Heart right ventricle (tissue), 16 donors: ENCODE data around the gene PIP5K1C. TPM values are rescaled to one million over a fixed set of nuclear protein-coding genes. Genes with fewer than 3 reads are reported as not detected.
A peak's percentile ranks its signal among the peaks of the same experiment; 100 is the strongest.

Source experiments
- ATAC-seq, 8 donors: fragments of 200-7000 bp; cut with Tn5 transposase; one replicate each; pipeline ENCODE4 v1.9.1; 2020; ENCODE audit warnings: mild to moderate bottlenecking in 8 of 8, moderate library complexity in 8 of 8, moderate number of reproducible peaks in 1 of 8
- DNase-seq, 2 donors: peaks; one replicate each; pipeline ENCODE4 v3.0.0-alpha.2; 2020
- H3K27ac ChIP-seq, 10 donors: fragments of 200-600 bp; sonication (generic) in 2 of 10; one replicate each; pipeline versions ENCODE4 v1.5.0 to v1.8.0; 2020 to 2022; ENCODE audit warnings: mild to moderate bottlenecking in 3 of 10
- H3K27me3 ChIP-seq, 7 donors: fragments of 200-600 bp; one replicate each; pipeline ENCODE4 v1.8.0; 2021 to 2022; ENCODE audit warnings: mild to moderate bottlenecking in 2 of 7
- H3K36me3 ChIP-seq, 9 donors: fragments of 200-600 bp; sonication (generic) in 1 of 9; one replicate each; pipeline versions ENCODE4 v1.5.0 to v1.8.0; 2020 to 2022; ENCODE audit warnings: mild to moderate bottlenecking in 2 of 9
- H3K4me1 ChIP-seq, 9 donors: fragments of 200-600 bp; sonication (generic) in 1 of 9; one replicate each; pipeline versions ENCODE4 v1.5.0 to v1.8.0; 2020 to 2022; ENCODE audit warnings: mild to moderate bottlenecking in 4 of 9
- H3K4me3 ChIP-seq, 10 donors: fragments of 200-600 bp; sonication (generic) in 2 of 10; one replicate each; pipeline versions ENCODE4 v1.5.0 to v1.8.0; 2020 to 2022; ENCODE audit warnings: mild to moderate bottlenecking in 7 of 10, moderate library complexity in 2 of 10
- H3K9me3 ChIP-seq, 11 donors: fragments of 200-600 bp in 10 of 11; sonication (generic) in 2 of 11; one replicate each; pipeline versions ENCODE4 v1.5.0 to v1.8.0; 2013 to 2022; ENCODE audit warnings: mild to moderate bottlenecking in 2 of 11, control low read depth in 1 of 11, moderate library complexity in 1 of 11
- CTCF ChIP-seq, 9 donors: fragments of 200-600 bp; sonication (generic) in 2 of 9; IDR thresholded peaks; one replicate each; pipeline versions ENCODE4 v1.5.0 to v1.8.0; 2021 to 2022; ENCODE audit warnings: antibody characterized with exemption in 9 of 9, mild to moderate bottlenecking in 5 of 9, moderate library complexity in 1 of 9
- WGBS, 2 donors: extraction: QIAGEN DNeasy Blood & Tissue Kit; methylation state at CpG; one replicate each; pipeline ENCODE4 v1.1.7; 2013; ENCODE audit warnings: inconsistent platforms in 1 of 2; 5-methylcytosine and 5-hydroxymethylcytosine counted together
- intact Hi-C, 10 donors: fragments of 100-400 bp; cut with DNase I; formaldehyde crosslinking; loops; one replicate each; pipeline versions ENCODE4 v1.11.1 to v1.14.2; 2022
- polyA plus RNA-seq, 2 donors: library from polyadenylated mRNA; stranded (reverse); fragments of 200-250 nt; gene quantifications; one replicate each; pipeline ENCODE4 v1.2.3, GENCODE V29; 2013
- total RNA-seq, 10 donors: library from RNA; stranded (reverse); fragmentation: NEBNext Ultra II Directional in 3 of 10; extraction: Animal tissue kit (Norgen Biotek cat#: 25700) in 3 of 10; gene quantifications; one replicate each; pipeline versions ENCODE4 v1.2.1 to v1.2.4, GENCODE V29; 2021 to 2023
- donor health status: Arrhythmogenic right ventricular cardiomyopathy.
- donor health status: ischemic (EF 13 %, LVEDD 7.1; RV severe dilation, severe dysfunction).
- donor health status: healthy with polysubstance abuse.
- donor health status: DM: no; HTN: yes; CAD: no.
- donor health status: DM: no; HTN: no; CAD: no.
- donor health status: ischemic (EF 25% LVEDD 6.9; RV normal size, moderate dysfunction).
- donor health status: ischemic (EF 25% LVEDD 5.7; RV mildly dilated, moderate dysfunction).
- donor health status: healthy.
- donor health status: DM: yes; HTN: yes; CAD: no.
- donor health status: Ischemic cardiomyopathy.
- donor health status: ischemic (EF 35%, LVEDD 5.7; RV mildly dilated, moderate dysfunction).
- donor health status: nonischemic (EF 11% LVEDD 7.7; RV severe dilation, severe dysfunction).
- donor health status: DM: yes; HTN: yes; CAD: no.
- donor health status: PGD.
- donor health status: ischemic (EF 29% LVEDD 5.4; RV normal size, mild dysfunction).
- donor health status: nonischemic (EF 23%, LVEDD 6.1; RV moderate dilation, normal function).

PIP5K1C gene
- total and polyA plus RNA-seq, 12 donors: 18.3 to 46.6 (median 34.9) TPM

GRCh38 chr19:3737487-3738205 is 37.4 kb upstream of the PIP5K1C start:
- Histone ChIP-seq H3K27ac (no peak overlapping the region), H3K36me3 (no peaks in the 10 kb centered on the region), H3K27me3 (peaks cover 0 to 20% (median 0%) of the 10 kb centered on the region in 7 donors), H3K4me1 (no peaks in the 10 kb centered on the region), H3K9me3 (no peaks in the 10 kb centered on the region), H3K4me3 (no peak overlapping the region)
- 83 to 87% methylated on average over 10 of the region's 10 CpGs for WGBS, 2 donors
- TF ChIP-seq CTCF (IDR thresholded peaks at IDR 0.05): no peak
- DNase-seq: no peak
- intact Hi-C loops: no loop called here
- no peak for ATAC-seq

GRCh38 chr19:3736106-3736724 is 35.9 kb upstream of the PIP5K1C start:
- Histone ChIP-seq H3K36me3 (no peaks in the 10 kb centered on the region), H3K4me3 (no peak overlapping the region), H3K9me3 (no peaks in the 10 kb centered on the region), H3K4me1 (no peaks in the 10 kb centered on the region), H3K27ac (no peak overlapping the region), H3K27me3 (peaks cover 0 to 20% (median 0%) of the 10 kb centered on the region in 7 donors)
- WGBS, 2 donors: 77 to 78% methylated on average over 21 of the region's 21 CpGs
- ATAC-seq (peak in 1 of 8 donors; percentile 15), DNase-seq (no peak)
- intact Hi-C loops: no loop called here
- TF ChIP-seq CTCF (IDR thresholded peaks at IDR 0.05): no peak

GRCh38 chr19:3734310-3734600 is 34.0 kb upstream of the PIP5K1C start:
- TF ChIP-seq CTCF (IDR thresholded peaks at IDR 0.05): no peak
- ATAC-seq: no peak
- no peak overlapping the region for H3K4me3 ChIP-seq
- peaks cover 0 to 7% (median 0%) of the 10 kb centered on the region in 11 donors for H3K9me3 ChIP-seq
- no peaks in the 10 kb centered on the region for H3K4me1 ChIP-seq
- 84 to 89% methylated on average over 14 of the region's 14 CpGs for WGBS, 2 donors
- DNase-seq: no peak
- H3K27ac ChIP-seq: no peak overlapping the region
- intact Hi-C loops: no loop called here
- no peaks in the 10 kb centered on the region for H3K36me3 ChIP-seq
- peaks cover 0 to 20% (median 0%) of the 10 kb centered on the region in 7 donors for H3K27me3 ChIP-seq

- peaks cover 0 to 20% (median 0%) of the 10 kb centered on the region in 7 donors for H3K27me3 ChIP-seq
- TF ChIP-seq CTCF (IDR thresholded peaks at IDR 0.05): no peak
- H3K4me1 ChIP-seq: no peaks in the 10 kb centered on the region
- H3K27ac ChIP-seq: no peak overlapping the region
- H3K36me3 ChIP-seq: no peaks in the 10 kb centered on the region
- ATAC-seq: no peak
- H3K9me3 ChIP-seq: peaks cover 0 to 7% (median 0%) of the 10 kb centered on the region in 11 donors
- no peak for DNase-seq
- intact Hi-C loops: no loop called here
- WGBS, 2 donors: 59 to 64% methylated on average over 20 of the region's 20 CpGs
- H3K4me3 ChIP-seq: no peak overlapping the region
Measured at GRCh38 chr19:3733549-3734309, 33.5 kb upstream of the PIP5K1C start.
